HEK293 (cell line): ENCODE data around the gene AGK.

Source experiments
- MYNN ChIP-seq: fragments of 450-650 bp; formaldehyde crosslinking; IDR thresholded peaks from 2 replicates; pipeline ENCODE4 v1.5.1; 2016; ENCODE audit warnings: missing biosample characterization, missing genetic modification characterization, borderline replicate concordance
- TF ChIP-seq, protein P1 (sequence below): fragments of 450-650 bp; IDR thresholded peaks from 2 replicates; pipeline ENCODE4 v1.5.1; 2018; ENCODE audit warnings: missing biosample characterization, mild to moderate bottlenecking, missing genetic modification characterization

DNA sequence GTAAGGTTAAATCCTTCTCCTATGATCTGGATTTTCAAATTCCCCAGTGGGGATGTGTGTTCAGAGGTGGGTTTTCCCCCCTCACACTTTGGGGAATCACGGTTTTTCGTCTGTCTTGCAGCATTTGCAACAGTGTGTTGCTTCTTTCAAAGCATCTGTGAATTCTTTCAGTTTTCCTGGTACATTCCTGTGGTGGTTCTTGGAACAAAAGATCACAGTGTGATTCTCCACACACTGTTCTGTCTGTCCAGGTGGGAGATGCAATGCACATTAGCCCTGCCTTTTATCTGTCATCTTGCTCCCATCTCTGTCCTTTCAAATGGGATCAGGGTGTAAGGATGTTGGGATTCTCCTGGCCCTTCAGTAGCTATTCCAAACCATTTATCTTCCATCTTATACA, 11.8 kb downstream of the AGK start:
- no peak for TF ChIP-seq MYNN (tag by site-specific recombination)
- TF ChIP-seq, protein P1, sequence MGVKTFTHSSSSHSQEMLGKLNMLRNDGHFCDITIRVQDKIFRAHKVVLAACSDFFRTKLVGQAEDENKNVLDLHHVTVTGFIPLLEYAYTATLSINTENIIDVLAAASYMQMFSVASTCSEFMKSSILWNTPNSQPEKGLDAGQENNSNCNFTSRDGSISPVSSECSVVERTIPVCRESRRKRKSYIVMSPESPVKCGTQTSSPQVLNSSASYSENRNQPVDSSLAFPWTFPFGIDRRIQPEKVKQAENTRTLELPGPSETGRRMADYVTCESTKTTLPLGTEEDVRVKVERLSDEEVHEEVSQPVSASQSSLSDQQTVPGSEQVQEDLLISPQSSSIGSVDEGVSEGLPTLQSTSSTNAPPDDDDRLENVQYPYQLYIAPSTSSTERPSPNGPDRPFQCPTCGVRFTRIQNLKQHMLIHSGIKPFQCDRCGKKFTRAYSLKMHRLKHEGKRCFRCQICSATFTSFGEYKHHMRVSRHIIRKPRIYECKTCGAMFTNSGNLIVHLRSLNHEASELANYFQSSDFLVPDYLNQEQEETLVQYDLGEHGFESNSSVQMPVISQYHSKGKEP (tag by site-specific recombination) = no peak
